ENCODE measurements around the gene POLD4.
A peak's percentile ranks its signal among the peaks of the same experiment; 100 is the strongest.

The POLD4 gene

GRCh38 chr11:67382276-67383136 is 29.2 kb upstream of the POLD4 start:
- no peak overlapping the region; the same call in 1 of the 2 replicates for H2AFZ ChIP-seq (ENCODE audit: low read depth)
- no peaks in the 10 kb centered on the region for H3K36me3 ChIP-seq (ENCODE audit: insufficient read depth)
- no peak overlapping the region for H3K9ac ChIP-seq
- no peaks in the 10 kb centered on the region for H4K20me1 ChIP-seq (ENCODE audit: insufficient read depth)
- H3K27me3 ChIP-seq (ENCODE audit: insufficient read depth, low read depth), result peaks cover 24% of the 10 kb centered on the region
- peak; percentile 85 for TF ChIP-seq CTCF (conservative IDR thresholded peaks at IDR 0.05; ENCODE audit: low read depth, low read length)
- no peak overlapping the region for H3K4me3 ChIP-seq (IDR thresholded peaks at IDR 0.05; ENCODE audit: insufficient read depth, low read depth, low read length)
- H3K79me2 ChIP-seq (ENCODE audit: insufficient read depth, low read depth), result no peaks in the 10 kb centered on the region
- H3K4me2 ChIP-seq, result no peak overlapping the region
- no peak overlapping the region for H3K27ac ChIP-seq
- peaks cover 4% of the 10 kb centered on the region for H3K4me1 ChIP-seq (ENCODE audit: low read depth, poor library complexity, severe bottlenecking)

- Histone ChIP-seq H3K36me3 (ENCODE audit: insufficient read depth) (no peaks in the 10 kb centered on the region), H3K4me2 (no peak overlapping the region), H4K20me1 (ENCODE audit: insufficient read depth) (no peaks in the 10 kb centered on the region), H3K27ac (no peak overlapping the region), H3K4me3 (IDR thresholded peaks at IDR 0.05; ENCODE audit: insufficient read depth, low read depth, low read length) (no peak overlapping the region), H3K4me1 (ENCODE audit: low read depth, poor library complexity, severe bottlenecking) (peaks cover 4% of the 10 kb centered on the region), H2AFZ (ENCODE audit: low read depth) (no peak overlapping the region), H3K79me2 (ENCODE audit: insufficient read depth, low read depth) (no peaks in the 10 kb centered on the region), H3K9ac (no peak overlapping the region), H3K27me3 (ENCODE audit: insufficient read depth, low read depth) (peaks cover 35% of the 10 kb centered on the region)
- TF ChIP-seq CTCF (conservative IDR thresholded peaks at IDR 0.05; ENCODE audit: low read depth, low read length), result no peak
These were observed 28.1 kb upstream of the POLD4 start for GRCh38 chr11:67381244-67381972.

- H2AFZ ChIP-seq (ENCODE audit: low read depth), result no peak overlapping the region
- no peak for TF ChIP-seq CTCF (conservative IDR thresholded peaks at IDR 0.05; ENCODE audit: low read depth, low read length)
- no peak overlapping the region for H3K4me3 ChIP-seq (IDR thresholded peaks at IDR 0.05; ENCODE audit: insufficient read depth, low read depth, low read length)
- no peak overlapping the region for H3K9ac ChIP-seq
- H3K4me1 ChIP-seq (ENCODE audit: low read depth, poor library complexity, severe bottlenecking), result peaks cover 7% of the 10 kb centered on the region
- H4K20me1 ChIP-seq (ENCODE audit: insufficient read depth), result no peaks in the 10 kb centered on the region
- H3K79me2 ChIP-seq (ENCODE audit: insufficient read depth, low read depth), result no peaks in the 10 kb centered on the region
- peaks cover 38% of the 10 kb centered on the region for H3K27me3 ChIP-seq (ENCODE audit: insufficient read depth, low read depth)
- no peak overlapping the region for H3K27ac ChIP-seq
- no peaks in the 10 kb centered on the region for H3K36me3 ChIP-seq (ENCODE audit: insufficient read depth)
- no peak overlapping the region for H3K4me2 ChIP-seq
These were observed 26.0 kb upstream of the POLD4 start for GRCh38 chr11:67379061-67380058.

- H3K79me2 ChIP-seq (ENCODE audit: insufficient read depth, low read depth), result no peaks in the 10 kb centered on the region
- peaks cover 14% of the 10 kb centered on the region for H3K4me1 ChIP-seq (ENCODE audit: low read depth, poor library complexity, severe bottlenecking)
- H3K27ac ChIP-seq, result no peak overlapping the region
- no peaks in the 10 kb centered on the region for H3K36me3 ChIP-seq (ENCODE audit: insufficient read depth)
- no peak overlapping the region for H3K4me3 ChIP-seq (IDR thresholded peaks at IDR 0.05; ENCODE audit: insufficient read depth, low read depth, low read length)
- no peak overlapping the region for H3K4me2 ChIP-seq
- H3K9ac ChIP-seq, result no peak overlapping the region
- H4K20me1 ChIP-seq (ENCODE audit: insufficient read depth), result no peaks in the 10 kb centered on the region
- no peak for TF ChIP-seq CTCF (conservative IDR thresholded peaks at IDR 0.05; ENCODE audit: low read depth, low read length)
- H2AFZ ChIP-seq (ENCODE audit: low read depth), result no peak overlapping the region
- peaks cover 31% of the 10 kb centered on the region for H3K27me3 ChIP-seq (ENCODE audit: insufficient read depth, low read depth)
These were observed 25.2 kb upstream of the POLD4 start for GRCh38 chr11:67378544-67378943.
